T-helper 2 cell treated with Interferon-gamma antibody and Interleukin-4, amounts not matched to agents 100 ng/mL and 5 ng/mL, for 36 hours (primary cell): ENCODE measurements around the gene SLC7A1. TPM values are rescaled to one million over a fixed set of nuclear protein-coding genes. Genes with fewer than 3 reads are reported as not detected.

Source experiments
- intact Hi-C: fragments of 100-400 bp; cut with micrococcal nuclease; formaldehyde crosslinking; loops from one replicate; pipeline ENCODE4 v1.15.1; 2023
- total RNA-seq: library from RNA; stranded (reverse); gene quantifications from 2 replicates; pipeline ENCODE4 v1.2.3, GENCODE V29; 2022

SLC7A1 gene
- total RNA-seq, 1 donor from 2014 or later: 75.9 TPM

DNA sequence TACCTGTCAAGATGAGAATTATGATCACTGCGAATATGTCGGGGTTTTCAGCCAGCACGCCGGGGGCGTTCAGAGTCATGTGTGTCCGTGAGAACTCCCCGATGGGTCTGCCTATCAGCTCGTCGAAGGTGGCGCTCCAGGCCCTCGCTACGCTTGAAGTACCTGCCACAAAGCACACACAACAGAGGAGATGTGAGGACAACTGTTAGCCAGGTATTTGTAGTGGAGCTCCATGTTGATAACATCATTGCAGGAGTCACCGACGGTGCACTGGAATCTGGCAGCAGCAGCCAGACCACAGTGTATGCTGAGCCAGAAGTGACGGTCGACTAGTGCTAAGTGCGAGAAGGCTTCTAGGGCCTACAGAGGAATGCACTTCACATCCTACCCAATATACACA lies 62.7 kb downstream of the SLC7A1 start:
- intact Hi-C loops: no loop called here

DNA sequence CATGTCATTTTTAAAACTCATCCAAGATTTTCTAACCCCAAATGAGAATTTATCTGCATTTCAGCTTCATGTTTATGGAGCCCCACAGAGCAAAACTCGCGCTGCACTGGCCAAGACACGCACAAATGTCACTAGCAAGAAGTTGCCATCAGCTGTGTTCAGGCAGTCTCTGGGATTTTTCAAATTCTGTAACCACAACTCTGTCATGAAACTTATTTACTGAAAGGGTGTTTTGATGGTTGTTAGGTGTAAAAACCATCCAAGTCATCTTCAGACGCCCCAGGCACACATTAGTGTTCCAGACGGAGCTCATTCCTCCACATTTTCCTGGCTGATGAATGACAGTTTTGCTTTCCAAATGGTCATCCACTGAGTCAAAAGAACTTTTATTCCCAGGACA lies 63.4 kb downstream of the SLC7A1 start:
- intact Hi-C loops: no loop called here

DNA sequence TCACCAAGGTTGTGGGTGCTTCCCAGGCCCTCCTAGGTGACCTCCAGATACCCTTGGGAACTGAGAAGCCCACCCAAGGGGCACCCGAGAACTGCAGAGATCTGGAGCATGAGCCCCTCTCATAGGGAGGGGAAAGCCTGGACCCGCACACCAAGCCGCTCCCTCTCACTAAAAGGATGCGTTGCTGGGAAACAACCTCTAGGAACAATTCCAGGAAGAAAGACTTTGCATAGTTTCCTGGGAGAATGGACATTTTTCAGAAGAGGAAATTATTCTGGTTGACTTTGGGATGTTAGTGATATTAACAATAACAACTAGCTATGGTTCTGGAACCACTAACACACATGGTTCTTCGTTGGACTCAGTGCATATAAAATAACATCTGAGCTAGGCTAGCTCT lies 64.6 kb downstream of the SLC7A1 start:
- intact Hi-C loops: no loop called here

DNA sequence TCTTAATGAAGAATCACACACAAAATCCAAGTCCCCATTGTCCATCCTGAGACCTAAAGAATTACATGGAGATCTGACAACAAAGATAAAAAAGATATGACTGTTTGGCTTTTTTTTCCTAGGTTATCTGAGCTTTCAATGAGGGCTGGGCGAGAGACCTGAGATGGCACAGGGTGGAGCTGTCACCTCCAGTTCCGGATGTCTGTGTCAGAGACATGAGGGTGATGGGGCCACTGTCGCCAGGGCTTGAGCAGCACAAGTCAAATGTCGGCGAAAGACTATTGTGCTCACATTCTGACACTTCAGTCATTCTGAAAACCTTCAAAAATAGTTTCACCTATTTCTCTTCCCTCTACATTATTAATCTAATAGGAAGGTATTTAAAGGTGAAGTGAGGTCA lies 65.7 kb downstream of the SLC7A1 start:
- intact Hi-C loops: no loop called here

DNA sequence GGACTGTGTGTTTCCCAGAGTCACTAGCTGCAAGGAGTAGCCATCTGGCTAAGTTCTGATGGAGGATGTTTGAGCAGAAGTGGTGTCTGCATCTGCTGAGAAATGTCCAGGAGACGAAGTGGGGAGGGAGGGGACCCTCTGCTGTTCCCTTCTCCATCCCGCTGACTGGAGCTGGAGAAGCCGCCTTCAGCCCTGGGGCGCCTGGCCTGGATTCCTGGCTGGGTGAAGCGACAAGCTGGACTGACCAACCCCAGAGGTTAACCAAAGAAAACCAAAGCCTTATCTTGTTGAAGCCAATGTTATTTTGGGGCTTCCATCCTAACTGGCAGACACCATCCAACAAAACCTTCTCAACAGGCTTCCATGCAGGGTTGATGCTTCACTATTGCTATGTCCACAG lies 67.6 kb downstream of the SLC7A1 start:
- intact Hi-C loops: no loop called here

DNA sequence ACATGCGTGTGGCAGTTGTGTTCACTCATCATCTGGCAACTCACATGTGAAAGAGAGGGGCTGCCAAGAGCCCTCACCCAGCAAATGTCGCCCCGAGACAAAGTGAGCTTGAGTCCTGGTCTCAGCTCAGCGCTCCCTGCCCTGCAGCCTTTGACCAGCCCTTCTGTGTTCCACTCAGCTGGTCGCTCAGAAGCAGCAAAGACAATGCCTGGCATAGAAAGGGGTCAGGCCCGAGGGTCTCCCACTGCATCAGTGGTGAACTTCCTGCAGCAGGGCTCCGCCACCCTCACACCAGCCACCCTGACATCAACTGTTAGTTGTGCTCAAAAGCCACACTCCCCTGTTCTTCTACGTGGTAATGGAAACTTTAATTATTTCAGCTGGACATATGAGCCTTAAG lies 68.0 kb downstream of the SLC7A1 start:
- intact Hi-C loops: no loop called here

DNA sequence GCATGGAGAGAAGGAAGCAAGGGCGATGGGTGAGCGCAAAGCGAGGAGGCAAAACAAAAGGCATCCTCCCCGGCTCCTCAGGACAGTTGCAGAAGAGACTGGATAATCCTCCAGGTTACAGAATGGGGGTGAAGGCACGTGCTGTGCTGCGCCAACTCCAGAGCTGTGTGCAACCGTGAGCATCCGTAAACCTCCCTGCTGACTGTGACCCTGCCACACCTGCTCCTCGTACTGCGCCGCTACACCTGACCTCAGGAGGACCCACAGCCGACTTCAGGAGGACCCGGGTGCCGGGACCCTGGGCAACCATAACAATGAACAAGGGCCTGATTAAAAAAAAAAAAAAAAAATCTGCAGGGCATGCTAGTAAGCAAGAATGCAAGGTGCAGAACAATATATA lies 68.7 kb downstream of the SLC7A1 start:
- intact Hi-C loops: no loop called here

DNA sequence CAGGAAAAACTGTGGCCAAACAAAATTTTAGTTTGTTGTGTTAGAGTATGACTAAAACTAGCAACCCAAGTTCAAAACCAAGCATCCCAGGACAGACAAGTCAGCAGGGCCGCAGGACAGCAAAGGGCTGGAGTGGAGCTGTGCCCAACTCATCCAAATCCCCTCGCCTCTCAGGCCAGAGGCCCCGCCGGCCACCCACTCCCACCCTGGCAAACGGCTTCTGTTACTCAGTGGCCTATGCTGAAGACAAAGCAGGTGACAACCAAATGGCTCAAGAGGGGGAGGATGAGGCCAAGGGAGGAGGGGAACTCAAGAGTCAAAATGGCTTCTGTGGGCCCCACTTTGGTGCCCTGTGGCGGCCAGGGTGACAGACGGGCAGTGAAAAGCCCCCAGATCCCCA lies 69.7 kb downstream of the SLC7A1 start:
- intact Hi-C loops: no loop called here

DNA sequence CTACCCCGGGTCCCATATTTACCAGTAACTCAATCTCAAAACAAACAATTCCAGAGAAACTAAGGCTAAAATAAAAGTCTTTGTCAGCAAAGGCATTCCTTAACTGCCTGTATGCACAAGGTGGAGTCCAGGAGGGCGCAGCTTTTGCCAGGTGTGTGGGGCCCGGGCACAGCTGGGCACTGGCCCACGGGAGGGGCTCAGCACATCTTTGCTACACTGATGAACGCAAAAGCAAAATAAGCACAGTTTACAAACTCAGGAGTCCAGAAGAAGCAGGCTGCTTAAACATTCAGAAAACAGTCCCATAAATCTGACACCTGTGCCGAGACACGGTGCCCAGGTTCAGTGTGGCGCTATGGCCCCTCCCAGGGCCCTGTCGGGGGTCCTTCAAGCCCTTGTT lies 70.8 kb downstream of the SLC7A1 start:
- intact Hi-C loops: no loop called here

DNA sequence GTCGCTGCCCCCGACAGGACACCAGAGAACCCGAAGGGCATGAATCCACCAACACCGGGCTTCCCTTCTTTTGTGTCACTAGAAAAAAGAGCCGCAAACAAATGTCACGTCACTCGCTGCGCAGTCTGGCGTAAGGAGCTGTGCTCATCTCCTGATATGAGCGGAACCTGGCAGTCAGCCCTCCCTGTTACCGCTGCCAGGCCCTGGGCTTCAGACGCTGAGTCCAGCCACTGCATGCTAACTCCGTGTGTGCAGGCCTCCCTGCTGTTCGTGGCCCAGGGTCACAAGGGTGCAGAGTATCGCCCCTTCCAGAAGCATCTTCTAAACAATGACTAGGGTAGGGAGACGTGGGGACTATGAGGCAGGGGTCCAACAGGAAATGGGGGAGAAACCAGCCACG lies 71.3 kb downstream of the SLC7A1 start:
- intact Hi-C loops: no loop called here

DNA sequence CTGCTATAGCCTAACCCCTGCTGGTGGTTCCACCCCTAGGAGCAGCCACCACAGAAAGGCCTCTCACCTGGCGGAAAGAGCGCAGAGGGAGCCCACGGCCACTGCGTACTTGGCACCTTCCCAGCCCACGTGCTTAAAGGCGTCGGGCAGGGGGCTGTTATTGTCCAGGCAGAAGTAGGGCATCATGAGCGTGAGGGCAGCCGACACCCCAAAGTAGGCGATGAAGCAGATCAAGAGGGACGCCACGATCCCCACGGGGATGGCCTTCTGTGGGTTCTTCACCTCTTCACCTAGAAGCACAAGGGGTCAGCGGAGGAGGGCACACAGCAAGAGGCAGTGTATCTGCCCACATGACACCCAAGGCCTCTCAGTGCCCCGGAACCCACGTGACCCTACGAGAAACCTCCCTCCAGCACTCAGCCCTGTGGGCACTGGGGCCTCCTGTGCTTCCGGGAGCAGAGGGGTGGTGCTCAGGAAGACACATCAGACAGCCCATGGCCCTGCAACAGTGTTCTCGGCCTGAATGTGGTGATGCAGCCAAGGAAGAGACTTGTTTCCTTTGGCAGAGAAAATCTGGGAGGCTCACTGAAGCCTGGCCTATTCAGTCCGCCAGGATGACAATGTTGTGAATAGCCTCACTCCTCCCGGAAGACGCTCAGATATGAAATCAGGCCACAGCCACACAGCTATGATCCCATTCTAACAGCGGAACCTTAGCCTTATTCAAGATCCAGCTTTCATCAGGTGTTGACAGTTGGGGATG lies 72.1 kb downstream of the SLC7A1 start:
- intact Hi-C loops: no loop called here

DNA sequence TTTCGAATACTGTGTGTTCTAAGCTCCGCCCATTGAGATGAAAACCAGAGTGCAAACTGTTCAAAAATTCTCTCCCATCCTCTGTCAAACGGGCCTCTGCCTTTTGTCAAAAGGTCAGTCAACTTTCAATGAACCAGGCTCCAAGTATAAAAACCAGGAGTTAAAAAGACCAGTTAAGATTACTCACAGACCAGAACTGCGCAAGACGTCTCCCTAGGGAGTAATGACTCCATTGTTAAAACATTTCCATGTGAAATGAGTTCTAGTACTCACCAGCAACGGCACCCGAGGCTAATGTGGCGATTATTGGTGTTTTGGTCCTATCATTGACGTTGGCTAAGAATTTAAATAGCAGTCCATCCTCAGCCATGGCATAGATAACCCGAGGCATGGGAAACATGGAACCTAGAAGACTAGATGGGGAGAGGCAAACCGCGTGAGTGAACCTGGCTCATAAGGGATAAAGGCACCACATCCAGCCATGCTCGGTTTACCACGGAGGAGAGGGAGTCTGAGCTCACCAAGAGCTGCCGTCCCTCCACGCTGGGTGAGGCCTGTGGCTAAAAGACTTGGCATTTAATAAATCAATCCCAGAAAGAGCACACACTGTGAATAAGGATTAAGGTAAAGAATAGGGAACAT lies 73.3 kb downstream of the SLC7A1 start:
- intact Hi-C loops: no loop called here

DNA sequence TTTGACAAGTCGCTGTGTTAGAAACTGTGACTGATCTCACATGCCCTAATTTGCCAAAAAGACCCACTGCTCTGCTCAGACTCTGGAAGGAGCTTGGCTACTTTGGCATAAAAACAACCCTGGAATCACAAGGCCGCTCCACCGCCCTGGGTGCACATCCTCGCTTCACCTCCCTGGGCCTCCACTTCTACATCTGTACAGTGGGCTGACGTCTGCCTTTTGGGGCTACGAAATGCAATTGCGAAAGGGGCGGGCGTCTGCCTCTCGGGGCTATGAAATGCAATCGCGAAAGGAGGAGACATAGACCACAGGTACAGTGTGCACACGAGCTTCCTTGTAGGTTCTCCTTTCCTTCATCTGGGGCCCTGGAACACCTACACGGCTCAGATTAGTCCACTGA lies 74.2 kb downstream of the SLC7A1 start:
- intact Hi-C loops: no loop called here

DNA sequence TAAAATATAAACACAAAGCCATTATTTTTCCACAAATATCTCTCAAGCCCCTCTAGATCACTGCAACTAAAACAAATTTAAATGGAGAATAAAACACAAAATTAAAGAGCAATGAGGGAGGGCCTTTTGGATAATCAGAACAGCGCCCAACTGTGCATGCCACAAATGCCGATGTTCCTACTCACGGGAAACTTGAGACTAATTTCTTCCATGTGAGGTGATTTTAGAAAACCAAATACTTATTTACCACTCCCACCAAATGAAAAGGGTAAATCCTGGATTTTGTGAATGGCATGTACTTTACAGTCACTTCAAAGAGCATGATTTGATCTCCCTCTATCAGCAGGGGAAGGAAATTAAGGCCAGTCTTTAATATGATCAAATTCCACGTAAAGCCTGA lies 74.8 kb downstream of the SLC7A1 start:
- intact Hi-C loops: no loop called here

DNA sequence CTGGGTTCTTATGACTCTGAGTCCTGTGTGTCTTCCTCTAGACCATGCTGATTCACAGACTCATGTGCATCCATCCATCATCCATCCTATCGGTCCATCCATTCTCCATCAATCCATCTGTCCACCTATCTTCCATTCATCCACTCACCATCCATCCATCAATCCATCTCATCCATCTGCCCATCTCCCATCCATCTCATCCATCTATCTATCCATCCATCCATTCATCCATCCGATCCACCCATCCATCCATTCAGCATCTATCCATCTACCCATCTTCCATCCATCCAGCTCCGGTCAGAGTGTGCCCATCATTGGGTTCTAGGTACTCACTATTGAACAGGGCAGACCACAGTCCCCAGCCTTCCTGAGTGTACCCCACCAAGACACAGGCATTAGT lies 75.6 kb downstream of the SLC7A1 start:
- intact Hi-C loops: no loop called here

DNA sequence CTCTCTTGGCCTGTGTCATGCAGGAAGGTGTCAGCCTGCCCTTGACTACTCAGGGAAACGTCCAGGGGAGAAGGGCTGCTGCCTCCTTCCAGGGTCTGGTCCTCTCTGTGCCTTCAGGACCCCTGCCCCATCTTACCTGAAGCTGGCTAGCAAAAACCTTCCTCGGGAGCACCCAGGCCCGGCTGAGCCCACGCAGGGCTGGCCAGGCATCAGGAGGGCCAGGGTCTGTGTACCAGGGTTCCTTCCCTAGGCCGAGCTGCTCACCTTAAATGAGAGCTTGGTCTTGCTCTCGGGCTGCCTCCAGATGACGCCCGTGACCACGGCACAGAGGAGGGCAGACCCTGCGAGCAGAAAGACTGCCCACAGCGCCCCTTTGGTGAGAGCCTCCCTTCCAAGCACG lies 78.6 kb downstream of the SLC7A1 start:
- intact Hi-C loops: no loop called here

DNA sequence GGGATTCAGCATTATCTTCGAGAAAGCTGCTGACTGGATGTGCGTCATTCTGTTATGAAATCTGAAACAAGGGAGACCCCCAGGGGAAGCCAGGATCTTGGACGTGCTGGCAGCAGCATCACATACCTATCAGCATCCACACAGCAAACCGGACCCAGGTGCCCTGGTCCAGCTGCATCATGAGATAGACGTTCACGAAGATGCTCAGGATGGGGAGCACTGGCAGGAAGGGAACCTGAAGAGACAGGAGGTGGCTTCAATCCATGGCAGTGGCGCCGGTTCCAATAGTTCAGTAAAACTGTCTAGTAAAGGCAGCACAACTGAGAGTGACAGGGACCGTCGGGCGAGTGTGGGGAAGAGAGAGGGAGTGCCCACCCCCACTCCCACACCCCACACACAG lies 79.5 kb downstream of the SLC7A1 start:
- intact Hi-C loops: no loop called here

DNA sequence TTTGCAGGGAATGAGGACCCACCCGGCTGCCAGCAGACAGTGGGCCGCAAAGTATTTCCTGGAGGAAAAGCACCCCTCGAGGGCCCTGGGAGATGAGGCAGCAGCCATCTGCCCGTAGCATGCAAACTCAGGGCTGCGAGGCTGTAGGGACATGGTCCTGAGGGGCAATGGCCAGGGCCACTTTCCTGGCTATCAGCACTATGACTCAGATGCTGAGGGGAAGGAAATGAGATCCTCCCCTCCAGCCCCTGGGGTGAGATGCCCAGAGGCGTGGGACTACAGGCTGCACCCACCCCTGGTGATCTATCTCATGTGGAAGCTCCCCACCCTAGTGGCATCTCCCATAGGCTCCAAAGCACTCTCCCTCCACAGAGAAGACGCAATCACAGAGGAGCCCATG lies 80.1 kb downstream of the SLC7A1 start:
- intact Hi-C loops: no loop called here

DNA sequence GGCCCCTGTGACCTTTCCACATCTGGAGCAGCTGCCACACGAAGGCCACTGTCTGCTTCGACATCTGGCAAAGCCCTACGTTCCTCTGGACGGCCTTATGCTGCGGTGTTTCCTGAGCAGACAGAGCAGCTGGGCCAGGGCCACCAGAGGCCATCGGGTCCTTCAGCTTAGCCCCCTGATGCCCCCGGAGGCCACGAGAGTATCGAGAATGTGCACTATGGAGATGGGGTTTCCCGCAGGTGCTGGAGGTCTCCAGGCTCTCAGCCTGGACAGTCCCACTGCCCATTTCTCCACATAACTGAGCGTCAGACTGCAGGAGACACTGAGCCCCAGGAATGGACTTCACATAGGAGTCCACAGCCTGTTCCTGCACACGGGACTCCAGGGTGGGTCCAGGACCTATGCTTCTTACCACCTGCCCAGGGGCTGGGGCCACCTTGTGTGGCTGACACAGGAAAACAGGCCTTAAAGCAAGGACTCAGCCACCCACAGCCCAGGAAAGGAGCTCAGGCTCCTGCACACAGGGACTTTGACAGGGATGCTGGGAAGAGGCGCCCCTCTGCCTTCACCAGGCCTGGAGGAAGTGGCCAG lies 80.7 kb downstream of the SLC7A1 start:
- intact Hi-C loops: no loop called here

DNA sequence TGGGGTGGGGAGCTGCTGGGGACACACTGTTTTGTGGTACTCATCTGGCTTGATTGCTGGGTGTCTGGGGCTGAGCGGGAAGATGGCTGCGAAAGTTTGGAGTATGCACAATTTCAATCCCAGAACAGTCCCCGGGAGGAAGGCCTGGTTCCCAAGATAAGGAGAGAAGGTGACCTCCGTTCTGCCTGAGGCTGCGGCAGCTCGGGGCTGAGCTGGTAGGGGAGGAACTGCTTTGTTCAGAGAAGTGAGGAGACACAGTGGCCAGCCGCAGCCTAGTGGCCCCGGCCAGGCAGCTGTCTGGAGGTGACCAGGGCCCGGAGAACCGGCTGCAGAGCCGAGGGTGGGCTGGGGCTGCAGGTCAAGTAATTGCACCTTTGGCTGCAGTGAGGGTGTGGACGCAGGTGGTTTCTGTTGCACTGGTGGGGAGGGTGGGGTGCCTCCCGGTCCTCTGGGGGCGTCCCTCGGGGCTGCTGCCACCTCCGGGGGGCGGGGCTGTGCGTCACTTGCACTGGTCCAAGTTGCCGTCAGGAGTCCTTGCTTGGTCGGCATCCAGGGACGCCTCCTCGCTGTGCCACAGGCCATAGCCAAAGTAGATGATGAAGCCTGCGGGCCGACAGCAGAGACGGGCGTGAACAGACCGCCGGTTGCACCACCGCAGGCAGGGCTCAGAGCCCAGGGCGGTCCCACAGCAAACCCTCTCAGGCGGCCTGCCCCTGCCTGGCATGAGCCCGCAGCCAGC lies 81.3 kb downstream of the SLC7A1 start:
- intact Hi-C loops: no loop called here

DNA sequence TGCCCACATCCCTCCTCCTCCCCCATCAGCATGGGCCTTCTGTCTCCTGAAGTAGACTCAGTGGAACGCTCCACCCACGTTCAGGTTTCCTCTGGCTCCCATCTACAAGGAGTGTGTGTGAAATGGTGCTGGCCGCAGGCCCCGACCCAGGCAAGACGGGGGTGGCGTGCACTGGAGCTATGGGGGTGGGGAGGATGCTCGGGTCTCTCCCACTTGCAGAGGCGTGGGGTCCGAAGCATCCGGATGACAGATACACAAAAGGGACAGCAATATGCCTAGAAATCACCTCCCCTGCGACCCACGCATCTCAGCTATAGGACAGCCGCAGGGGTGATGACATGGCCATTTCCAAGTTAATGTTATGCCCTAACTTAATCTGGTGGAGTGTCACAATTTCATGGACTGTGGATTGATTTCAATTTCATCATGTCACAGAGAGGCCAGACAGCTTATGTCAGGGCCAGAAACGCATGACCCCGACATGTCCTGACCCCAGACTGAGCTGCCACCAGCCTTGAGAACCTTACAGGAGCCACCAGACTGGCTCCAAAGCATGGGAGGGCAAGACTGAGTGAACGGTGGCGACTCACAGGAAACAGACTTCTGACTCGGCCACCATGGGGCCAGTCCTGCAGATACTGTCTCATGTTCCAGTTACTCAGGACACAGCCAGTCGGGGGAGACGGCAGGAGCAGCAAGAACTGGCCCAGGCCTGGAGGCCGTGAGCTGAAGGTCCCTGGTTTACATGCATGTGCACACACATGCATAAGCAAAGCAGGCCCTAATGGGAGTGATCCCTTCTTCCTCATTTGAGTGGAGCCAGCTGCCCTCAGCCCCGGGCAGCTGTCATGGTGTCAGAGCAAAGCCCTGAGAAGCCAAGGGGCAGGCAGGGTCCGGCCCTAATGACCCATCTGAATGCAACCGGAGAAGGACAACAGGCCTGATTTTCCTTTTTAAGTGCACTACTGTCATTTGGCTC lies 82.2 kb downstream of the SLC7A1 start:
- intact Hi-C loops: no loop called here
